Measurements from ENCODE around the gene IVNS1ABP.
"Not testable (repeated sequence)": the region's sequence is repeated elsewhere in the genome, so short reads cannot be mapped to it uniquely, and the experiment has no call there.

Gene IVNS1ABP

DNA sequence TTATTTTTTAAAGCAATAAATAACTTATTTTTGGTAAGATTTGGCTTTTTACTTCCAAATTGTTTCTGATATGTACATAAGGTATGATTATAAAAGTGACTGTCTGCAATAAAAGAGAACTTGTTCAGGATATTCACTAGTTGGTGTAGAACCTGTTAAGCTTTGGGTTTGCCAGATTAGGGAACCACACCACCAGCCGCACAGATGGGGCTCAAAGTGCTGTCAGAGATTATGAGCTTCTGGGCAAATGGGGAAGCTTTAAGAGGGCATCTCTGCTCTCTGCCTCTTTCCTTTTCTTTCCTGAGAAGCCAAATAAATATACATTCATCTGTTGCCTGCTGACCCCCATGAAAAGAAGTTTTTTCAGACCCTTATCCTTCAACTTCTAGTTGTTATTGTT is 25.4 kb downstream of the IVNS1ABP start:
- no peak for DNase-seq

DNA sequence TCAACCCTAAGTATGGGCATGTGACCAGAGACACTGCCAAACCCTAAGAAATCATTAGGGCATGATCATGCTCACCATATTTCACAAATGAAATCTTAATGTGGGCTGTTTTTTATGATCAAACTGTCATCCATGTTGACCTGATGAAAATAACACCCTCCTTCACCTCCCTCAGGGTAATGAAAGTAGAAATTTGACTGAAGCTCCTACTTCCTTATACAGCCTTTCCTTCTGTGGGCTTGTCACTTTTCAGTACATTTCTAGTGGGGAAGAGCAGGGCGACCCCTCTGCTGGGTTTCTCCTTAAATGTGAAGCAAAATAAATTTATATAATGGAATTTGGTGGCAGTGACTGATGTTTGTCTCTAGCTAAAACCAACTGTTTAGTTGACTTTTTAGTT is 25.9 kb downstream of the IVNS1ABP start:
- no peak for DNase-seq

DNA sequence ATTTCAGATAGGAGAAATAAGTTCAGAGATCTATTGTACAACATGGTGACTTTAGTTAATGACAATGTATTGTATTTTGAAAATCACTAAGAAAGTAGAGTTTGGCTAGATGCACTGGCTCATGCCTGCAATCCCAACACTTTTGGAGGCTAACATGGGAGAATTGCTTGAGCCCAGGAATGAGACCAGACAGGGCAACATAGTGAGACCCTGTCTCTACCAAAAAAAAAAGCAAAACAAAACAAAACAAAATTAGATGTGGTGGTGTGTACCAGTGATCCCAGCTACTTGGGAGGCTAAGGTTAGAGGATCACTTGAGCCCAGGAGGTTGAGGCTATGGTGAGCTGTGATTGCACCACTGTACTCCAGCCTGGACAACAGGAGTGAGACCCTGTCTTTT is 27.2 kb downstream of the IVNS1ABP start:
- no peak for DNase-seq

DNA sequence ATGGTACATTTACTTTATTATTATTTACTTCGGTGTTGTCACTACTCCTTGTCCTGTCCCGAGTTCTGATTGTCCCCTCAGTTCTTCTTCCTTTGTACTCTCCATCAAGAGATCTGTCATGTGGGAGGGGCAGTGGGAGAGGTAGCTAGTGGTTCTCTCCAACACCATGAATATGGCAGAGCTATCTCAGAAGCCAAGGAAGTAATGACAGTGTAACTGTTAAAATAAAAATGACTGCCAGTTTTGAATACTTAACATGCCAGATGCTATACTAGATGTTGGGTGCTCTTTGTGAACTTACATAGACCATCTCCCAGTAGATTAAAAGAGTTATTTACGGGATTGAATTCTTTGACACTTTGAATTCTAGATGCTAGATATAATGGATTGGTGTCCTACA is 28.6 kb downstream of the IVNS1ABP start:
- no peak for DNase-seq

DNA sequence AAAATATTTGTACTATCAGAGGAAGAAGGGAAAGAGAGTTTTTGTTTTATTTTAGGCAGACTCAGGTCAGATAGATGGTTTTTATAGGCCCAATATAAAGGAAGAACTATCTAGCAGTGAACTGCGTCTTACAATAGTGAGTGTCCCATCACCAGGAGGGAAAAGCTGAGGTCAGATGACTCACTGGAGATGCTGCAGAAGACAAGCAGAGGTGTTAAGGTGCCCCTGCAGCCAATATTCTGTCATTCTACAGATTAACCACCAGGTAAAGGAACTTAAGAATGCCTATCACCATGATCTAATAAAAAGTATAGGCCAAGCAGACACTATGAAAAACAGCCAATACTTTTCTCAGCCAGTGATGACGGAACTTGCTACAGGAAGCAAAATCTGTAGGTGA is 29.6 kb downstream of the IVNS1ABP start:
- no peak for DNase-seq

DNA sequence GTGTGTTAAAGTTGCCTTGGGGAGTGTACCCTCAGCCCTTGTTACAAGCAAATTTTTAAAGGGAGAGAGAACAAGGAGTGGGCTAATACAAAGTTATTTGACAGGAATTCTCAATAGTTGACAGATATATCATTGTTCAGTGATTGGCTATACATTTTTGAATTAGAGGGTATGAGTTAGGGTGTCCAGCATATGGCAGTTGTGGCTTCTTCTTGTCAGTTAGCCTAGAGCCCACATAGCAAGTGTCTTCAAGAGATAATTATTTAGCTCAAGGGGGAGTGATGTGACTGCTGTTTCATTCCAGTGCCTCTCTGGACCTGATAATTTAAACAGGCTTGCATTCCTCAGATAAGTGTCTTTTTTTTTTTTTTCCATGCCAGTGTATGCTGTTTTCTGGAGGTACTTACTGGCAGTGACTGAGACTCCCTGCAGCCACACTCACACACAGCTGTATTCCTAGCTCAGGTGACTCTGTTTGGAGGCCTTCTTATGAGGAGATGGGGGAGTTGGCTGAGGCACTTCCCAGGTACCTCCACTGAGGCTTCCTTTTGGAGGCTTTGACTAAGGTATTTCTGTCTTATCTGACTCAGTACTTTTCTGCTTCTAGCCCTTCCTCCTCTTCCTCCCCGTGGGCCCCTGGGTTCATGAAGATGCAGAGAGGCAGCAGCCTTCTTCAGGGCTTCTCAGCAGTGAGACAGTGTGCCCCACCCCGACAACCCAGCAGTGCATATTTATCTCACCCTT is 32.3 kb downstream of the IVNS1ABP start:
- DNase-seq: no peak

DNA sequence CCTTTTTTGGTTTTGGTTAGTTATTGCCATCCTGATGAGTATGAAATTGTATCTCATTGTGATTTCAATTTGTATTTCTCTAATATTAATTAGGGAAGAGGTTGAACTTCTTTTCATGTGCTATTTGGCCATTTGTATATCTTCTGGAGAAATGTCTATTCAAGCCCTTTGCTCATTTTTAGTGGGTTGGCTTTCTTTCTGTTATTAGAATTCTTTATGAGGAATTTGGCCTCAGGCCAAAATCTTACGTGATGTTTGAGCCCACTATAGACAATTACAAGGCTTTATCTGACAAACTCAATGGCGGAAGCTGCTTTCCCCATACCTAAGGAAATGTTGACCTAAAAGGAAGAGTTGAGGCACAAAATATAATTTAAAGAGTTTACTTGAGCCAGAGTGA is 32.9 kb downstream of the IVNS1ABP start:
- no peak for DNase-seq

DNA sequence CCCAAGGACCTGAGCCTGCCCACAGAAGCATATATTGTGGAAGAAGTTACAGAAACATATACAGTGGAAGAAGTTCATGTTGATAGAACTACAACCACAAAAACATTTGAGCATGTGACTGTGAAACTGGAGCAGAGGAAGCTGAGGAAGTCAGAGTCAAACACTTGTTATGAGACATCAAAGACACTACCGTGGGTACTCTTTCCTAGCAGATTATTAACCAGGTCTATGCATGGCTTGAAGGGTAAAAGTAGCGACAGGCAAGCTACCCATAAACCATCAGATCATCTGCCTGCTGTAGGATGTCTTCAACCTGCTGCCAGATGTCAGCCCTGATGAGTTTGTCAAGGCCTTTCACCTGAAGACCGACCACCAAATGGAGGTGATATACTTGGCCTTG is 35.8 kb downstream of the IVNS1ABP start:
- DNase-seq: peak in 4 of 6 experiments; percentile 9 to 75 (median 70)

DNA sequence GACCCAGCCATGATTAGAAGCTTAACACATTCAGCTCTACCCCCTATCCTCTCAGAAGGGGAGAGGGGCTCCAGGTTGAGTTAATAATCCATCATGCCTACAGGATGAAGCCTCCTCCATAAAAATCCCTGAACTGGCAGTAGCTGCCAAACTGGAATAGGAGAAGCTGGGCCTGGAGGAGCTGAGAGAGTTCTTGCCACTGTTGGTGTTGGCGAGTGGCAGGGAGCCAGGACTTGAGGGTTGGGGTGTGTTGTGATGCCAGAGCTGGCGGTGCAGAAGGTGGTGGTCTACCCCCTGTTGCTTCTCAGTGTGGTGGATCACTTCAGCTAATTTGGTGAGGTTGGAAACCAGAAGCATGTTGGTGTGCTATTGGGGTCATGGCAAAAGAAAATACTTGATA is 36.5 kb downstream of the IVNS1ABP start:
- no peak for DNase-seq

DNA sequence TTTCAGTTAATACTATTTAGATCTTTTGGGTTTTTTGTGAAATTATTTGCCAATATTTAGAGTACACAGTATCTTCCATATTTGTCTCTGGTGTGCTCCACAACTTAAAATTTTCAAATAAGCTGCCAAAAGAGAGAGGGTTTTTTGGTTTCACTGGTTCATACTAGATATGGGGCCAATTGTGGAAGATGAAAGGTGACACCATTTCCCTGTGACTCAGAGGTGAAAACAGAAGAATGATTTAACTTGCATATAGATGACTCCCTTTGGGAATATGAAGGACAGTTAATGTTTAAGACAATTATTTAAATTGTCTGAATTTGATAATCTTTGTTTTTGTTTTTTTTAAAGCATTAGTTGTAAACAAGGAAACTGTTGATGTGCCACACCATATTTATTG is 37.5 kb downstream of the IVNS1ABP start:
- no peak for DNase-seq

DNA sequence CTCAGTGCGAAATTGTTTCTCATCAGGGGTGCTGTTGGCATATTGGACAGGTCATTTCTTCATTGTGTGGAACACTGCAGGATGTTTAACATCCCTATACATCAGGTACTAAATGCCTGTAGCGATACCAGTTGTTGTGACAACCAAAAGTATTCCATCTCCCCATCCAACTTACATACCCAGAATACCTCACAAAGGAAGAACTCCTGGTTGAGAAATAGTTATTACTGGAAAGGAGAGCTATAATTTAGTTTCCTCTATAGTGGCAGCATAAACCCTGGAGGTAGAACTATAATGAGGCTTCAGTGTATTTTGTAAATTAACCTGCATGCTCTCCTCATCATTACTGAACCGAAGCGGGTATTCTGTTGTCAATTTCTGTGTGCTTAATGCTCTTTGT is 45.1 kb downstream of the IVNS1ABP start:
- DNase-seq: no peak

DNA sequence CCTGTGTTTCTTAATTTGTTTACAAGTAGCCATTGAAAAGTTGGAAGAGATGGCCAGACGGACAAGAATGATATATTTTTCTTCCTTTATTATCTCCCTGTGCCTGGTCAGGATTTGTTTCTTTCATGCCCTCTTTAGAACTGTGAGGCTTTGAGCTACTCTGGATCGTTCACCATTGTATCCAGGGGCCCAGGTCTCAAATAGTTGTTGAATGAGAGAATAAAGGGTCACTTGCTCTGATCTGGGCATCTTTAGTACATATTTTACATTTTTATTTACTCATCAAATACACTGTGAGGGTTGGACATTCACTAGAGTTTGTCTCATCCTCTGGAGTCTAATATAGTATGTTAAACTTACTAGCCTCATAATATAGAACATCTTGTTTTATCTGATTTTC is 48.7 kb downstream of the IVNS1ABP start:
- DNase-seq: no peak

DNA sequence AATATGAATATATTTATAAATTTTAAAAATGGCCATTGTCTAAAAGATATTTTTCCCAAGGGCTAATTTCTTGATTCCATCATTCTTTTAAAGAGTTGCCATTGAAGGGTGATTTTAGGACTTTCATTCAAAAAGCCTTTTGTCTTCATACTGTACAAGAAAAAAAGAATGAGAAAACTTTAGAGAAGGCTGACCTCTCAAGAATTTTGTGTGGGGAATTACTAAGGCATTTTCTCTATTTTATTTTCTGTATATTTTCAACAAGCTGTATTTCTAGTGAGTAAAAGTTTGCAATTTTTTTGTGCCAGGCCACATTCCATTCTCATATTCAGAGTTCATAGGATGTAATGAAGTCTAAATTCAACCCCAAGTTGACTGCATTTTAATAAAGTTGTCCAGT is 49.3 kb downstream of the IVNS1ABP start:
- DNase-seq: no peak

DNA sequence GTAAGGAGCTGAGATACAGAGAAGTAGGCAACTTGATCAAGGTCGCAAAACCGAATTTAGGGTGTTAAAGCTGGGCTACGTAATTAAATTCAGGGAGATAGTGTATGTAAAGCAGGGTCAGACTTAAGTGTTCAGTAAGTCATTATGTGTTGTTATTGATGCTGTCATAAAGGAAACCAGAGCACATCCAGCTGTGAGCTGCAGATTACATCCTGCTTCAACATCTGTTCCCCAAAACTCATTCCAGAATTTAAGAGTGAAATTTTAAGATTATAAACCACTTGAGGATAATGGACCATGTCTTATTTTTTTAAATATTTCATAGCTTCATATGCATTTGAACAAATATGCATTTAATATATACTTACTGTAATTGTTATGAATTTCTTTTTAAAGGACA is 49.7 kb downstream of the IVNS1ABP start:
- DNase-seq: no peak

DNA sequence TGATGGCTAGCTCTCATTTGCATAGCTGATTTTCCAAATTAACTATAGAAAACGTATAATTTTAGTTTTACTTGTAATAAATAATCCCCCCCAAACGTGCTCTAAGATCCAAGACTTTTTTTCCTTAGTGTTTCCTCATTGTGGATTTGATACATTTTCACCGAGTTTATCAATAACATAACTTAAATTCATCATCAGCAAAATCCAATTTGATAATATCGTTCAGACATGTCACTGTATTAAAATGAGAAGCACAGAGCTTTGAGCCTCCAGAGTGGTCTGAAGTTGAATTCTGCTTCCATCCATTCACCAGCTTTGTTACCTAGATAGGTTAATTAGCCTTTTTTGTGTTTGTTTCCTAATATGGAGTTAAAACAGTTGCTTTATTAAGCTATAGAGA is 51.7 kb downstream of the IVNS1ABP start:
- no peak for DNase-seq

DNA sequence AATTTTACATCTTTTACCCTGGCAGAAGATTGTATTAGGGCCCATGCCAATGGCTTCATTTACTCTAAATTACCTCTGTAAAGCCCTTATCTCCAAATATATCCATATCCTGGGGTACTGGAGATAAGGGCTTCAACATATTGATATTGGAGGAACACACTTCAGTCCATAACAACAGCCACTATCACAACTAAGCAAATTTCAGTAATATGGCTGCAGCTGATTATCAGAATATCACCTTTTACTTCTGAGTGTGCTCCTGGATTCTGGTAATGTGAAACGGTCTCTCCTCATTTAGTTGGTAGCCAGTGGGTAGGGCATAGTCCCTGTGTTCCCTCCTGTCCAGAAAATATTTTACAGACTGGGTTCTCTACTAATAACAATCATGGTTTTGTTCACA is 53.3 kb downstream of the IVNS1ABP start:
- no peak for DNase-seq

DNA sequence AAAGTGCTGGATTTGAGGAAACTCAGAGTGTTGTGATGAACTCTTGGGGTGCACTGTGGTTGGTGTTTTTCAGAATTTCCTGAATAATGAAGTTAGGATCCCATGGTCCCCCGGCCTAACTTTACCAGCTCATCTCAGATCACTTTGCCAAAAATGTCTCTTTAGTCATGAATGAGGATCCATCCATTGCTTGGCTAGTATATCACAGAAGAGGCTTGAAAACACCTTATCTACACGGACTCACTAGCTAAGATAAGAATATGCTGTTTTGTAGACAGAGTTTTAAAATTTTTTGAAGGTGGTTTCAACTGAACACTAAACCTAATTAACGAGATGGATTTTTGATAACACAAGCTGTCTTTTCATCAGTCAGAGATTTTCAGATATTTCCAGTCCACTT is 53.8 kb downstream of the IVNS1ABP start:
- DNase-seq: no peak

DNA sequence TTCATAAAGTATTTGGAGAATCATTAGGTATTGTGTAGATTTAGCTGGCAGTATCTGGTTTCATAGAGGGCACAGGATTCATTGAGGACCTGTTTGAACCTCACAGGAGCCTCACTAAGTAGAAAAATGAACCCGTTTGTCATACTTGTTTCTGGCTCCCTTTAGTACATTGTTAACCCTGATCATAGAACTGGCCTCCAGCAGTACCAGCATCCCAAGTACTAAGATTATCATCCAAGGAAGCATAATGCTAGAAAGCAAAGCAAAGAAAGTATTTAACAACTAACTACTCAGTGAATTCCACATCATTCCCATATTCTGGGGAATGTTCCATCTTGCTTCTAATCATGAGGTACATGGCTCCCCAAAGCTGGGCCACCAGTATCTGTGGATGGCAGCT is 54.9 kb downstream of the IVNS1ABP start:
- DNase-seq: no peak

DNA sequence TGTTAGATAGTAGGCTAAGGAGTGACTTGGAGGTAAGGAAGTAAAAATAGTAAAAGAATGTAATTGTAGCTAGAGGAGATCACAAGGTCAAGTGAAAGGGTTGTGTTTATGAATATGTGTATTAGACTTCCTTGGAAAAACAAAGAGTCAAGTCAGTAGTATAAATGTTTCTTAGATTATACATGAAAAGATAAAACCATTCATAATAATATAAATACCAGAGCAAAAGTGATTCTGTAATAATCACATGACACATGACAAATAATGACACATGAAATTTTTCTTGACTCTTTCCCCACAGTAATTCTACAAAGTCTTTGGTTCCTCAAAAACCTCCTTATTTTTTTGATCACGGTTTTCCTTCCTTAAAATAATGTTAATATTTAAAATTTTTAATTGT is 56.4 kb downstream of the IVNS1ABP start:
- DNase-seq: no peak

DNA sequence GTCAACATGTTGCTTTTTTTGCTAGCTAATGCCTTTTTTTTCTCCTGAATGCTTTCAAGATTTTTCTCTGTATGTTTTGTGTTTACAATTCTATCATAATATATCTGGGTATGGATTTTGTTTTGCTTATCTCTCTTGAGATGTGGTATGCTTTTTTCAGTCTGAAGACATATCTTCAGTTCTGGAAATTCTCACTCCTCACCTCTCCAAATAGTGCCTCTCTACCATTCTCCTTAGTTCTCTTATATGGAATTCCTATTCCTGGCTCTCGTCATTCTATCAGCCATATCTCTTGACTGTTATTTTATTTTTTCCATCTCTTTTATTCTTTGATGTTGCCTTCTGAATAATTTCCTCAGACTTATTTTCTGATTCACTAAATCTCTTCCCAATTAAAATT is 58.4 kb downstream of the IVNS1ABP start:
- DNase-seq: no peak

DNA sequence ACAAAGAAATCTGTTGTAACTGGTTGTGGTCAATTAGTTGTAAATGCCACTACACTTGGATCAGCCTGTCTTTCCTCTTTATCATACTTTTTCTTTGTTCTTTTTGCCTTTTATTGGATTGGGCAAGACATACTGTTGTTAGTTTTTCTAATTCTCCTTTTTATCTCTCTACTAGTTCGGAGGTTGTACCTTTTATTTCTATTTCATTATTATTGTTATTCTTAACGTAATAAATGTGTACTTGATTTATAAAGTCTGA is 59.2 kb downstream of the IVNS1ABP start:
- DNase-seq: no peak

DNA sequence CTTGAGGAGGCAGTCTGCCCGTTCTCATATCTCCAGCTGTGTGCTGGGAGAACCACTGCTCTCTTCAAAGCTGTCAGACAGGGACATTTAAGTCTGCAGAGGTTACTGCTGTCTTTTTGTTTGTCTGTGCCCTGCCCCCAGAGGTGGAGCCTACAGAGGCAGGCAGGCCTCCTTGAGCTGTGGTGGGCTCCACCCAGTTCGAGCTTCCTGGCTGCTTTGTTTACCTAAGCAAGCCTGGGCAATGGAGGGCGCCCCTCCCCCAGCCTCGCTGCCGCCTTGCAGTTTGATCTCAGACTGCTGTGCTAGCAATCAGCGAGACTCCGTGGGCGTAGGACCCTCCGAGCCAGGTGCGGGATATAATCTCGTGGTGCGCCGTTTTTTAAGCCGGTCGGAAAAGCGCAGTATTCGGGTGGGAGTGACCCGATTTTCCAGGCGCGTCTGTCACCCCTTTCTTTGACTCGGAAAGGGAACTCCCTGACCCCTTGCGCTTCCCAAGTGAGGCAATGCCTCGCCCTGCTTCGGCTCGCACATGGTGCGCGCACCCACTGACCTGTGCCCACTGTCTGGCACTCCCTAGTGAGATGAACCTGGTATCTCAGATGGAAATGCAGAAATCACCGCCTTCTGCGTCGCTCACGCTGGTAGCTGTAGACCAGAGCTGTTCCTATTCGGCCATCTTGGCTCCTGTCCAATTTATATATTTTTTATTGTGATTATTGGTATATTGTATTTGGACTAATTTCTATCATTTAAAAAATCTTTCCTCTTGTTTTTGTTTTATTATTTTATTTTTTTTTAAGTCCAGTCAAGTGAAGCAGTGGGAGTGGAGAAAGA is 59.7 kb downstream of the IVNS1ABP start:
- not testable (repeated sequence) for DNase-seq

DNA sequence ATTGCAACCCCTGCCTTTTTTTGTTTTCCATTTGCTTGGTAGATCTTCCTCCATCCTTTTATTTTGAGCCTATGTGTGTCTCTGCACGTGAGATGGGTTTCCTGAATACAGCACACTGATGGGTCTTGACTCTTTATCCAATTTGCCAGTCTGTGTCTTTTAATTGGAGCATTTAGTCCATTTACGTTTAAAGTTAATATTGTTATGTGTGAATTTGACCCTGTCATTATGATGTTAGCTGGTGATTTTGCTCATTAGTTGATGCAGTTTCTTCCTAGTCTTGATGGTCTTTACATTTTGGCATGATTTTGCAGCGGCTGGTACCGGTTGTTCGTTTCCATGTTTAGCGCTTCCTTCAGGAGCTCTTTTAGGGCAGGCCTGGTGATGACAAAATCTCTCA is 61.4 kb downstream of the IVNS1ABP start:
- not testable (repeated sequence) for DNase-seq

DNA sequence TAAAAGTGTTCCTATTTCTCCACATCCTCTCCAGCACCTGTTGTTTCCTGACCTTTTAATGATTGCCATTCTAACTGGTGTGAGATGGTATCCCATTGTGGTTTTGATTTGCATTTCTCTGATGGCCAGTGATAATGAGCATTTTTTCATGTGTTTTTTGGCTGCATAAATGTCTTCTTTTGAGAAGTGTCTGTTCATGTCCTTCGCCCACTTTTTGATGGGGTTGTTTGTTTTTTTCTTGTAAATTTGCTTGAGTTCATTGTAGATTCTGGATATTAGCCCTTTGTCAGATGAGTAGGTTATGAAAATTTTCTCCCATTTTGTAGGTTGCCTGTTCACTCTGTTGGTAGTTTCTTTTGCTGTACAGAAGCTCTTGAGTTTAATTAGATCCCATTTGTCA is 64.6 kb downstream of the IVNS1ABP start:
- DNase-seq: not testable (repeated sequence)

DNA sequence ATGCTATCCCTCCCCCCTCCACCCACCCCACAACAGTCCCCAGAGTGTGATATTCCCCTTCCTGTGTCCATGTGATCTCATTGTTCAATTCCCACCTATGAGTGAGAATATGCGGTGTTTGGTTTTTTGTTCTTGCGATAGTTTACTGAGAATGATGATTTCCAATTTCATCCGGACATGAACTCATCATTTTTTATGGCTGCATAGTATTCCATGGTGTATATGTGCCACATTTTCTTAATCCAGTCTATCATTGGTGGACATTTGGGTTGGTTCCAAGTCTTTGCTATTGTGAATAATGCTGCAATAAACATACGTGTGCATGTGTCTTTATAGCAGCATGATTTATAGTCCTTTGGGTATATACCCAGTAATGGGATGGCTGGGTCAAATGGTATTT is 65.1 kb downstream of the IVNS1ABP start:
- not testable (repeated sequence) for DNase-seq
